Measurements from ENCODE around the gene C12orf42.

Gene C12orf42

GRCh38 chr12:103308396-103308795, 187.4 kb downstream of the C12orf42 start:
- intact Hi-C loops (cut with DNase I) = no loop called here
- no peak for DNase-seq

- no peak for DNase-seq
- intact Hi-C loops (cut with DNase I) = no loop called here
These were observed 192.3 kb downstream of the C12orf42 start for GRCh38 chr12:103303484-103303883.

- peak in 2 of 42 donors; percentile 1 to 11 for DNase-seq
- intact Hi-C loops (cut with DNase I) = no loop called here
These were observed 193.9 kb downstream of the C12orf42 start for GRCh38 chr12:103301642-103302591.

GRCh38 chr12:103288016-103288415, 207.8 kb downstream of the C12orf42 start:
- DNase-seq = no peak
- intact Hi-C loops (cut with DNase I) = no loop called here

- no peak for DNase-seq
- intact Hi-C loops (cut with DNase I) = no loop called here
These were observed 213.6 kb downstream of the C12orf42 start for GRCh38 chr12:103282124-103282523.

- intact Hi-C loops (cut with DNase I) = no loop called here
These were observed 216.3 kb downstream of the C12orf42 start for GRCh38 chr12:103279444-103279843.

GRCh38 chr12:103278329-103278728, 217.4 kb downstream of the C12orf42 start:
- no peak for DNase-seq
- intact Hi-C loops (cut with DNase I) = no loop called here

More at GRCh38 chr12:103279444-103279843, 216.3 kb downstream of the C12orf42 start:
- no peak for DNase-seq

- intact Hi-C loops (cut with DNase I) = no loop called here
- DNase-seq = no peak
These were observed 222.1 kb downstream of the C12orf42 start for GRCh38 chr12:103273645-103274044.

- intact Hi-C loops (cut with DNase I) = no loop called here
- DNase-seq = no peak
These were observed 222.8 kb downstream of the C12orf42 start for GRCh38 chr12:103272949-103273348.

GRCh38 chr12:103269946-103270345, 225.8 kb downstream of the C12orf42 start:
- intact Hi-C loops (cut with DNase I) = no loop called here

GRCh38 chr12:103268831-103269514, 226.8 kb downstream of the C12orf42 start:
- DNase-seq = no peak
- intact Hi-C loops (cut with DNase I) = no loop called here

More at GRCh38 chr12:103269946-103270345, 225.8 kb downstream of the C12orf42 start:
- no peak for DNase-seq

GRCh38 chr12:103257763-103258162, 238.0 kb downstream of the C12orf42 start:
- DNase-seq = no peak
- intact Hi-C loops (cut with DNase I) = no loop called here

Measured in head of caudate nucleus (tissue), 42 donors.